K562 treated with DMSO at 1 percent for 48 hours (cell line): ENCODE results near the gene NEK9. TPM values are rescaled to one million over a fixed set of nuclear protein-coding genes. Genes with fewer than 3 reads are reported as not detected.

Experiments used
- total RNA-seq: library from RNA; unstranded; fragments of 300-600 nt; gene quantifications from 2 replicates; pipeline ENCODE4 v1.2.3, GENCODE V29; 2022; ENCODE audit warnings: low replicate concordance; ENCODE audit errors: extremely low read depth

NEK9 gene
- not detected in 2 replicates for total RNA-seq

GRCh38 chr14:75126679-75127473 lies at the start of gene NEK9:
Gene NEK9, minus strand, starts transcription at chr14:75127048. Its CDS starts 127 bp downstream, at chr14:75126921.

DNA sequence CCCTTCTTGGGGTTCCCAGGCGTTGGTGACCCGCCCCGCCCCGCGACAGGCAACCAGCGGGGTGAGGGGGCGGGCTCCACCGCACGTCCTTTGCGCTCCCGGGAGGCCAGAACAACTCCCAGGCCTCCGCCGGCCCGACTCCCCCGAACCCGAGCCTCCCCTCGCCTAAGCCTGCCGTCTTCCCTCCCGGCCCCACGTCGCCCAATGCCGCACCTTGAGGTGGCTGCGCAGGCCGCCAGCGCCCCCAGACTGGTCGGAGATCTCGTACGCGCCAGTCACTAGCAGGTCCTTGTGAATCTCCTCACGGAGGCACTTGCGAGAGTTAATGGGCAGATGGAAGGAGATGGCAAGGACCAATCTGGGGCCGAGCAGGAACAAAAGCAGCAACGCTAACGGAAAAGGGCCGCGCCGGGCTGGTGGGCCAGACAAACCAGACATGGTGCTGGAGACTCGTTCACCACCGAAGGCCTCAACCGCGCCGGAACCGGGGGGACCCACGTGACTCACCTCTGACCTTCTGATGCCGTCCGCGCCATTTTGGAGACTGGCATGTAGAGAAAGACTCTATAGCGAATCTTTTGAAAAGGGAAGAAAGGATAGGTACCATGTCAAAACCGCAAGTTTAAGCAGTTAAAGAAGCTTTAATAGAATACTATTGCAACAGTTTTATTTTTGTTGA lies 49.4 kb upstream of the NEK9 start, which contains the start of gene TMED10:
TMED10 (minus strand) TSS at position 471 of the 679 bp plus-strand sequence; CDS start at position 438, 33 bp downstream.

DNA sequence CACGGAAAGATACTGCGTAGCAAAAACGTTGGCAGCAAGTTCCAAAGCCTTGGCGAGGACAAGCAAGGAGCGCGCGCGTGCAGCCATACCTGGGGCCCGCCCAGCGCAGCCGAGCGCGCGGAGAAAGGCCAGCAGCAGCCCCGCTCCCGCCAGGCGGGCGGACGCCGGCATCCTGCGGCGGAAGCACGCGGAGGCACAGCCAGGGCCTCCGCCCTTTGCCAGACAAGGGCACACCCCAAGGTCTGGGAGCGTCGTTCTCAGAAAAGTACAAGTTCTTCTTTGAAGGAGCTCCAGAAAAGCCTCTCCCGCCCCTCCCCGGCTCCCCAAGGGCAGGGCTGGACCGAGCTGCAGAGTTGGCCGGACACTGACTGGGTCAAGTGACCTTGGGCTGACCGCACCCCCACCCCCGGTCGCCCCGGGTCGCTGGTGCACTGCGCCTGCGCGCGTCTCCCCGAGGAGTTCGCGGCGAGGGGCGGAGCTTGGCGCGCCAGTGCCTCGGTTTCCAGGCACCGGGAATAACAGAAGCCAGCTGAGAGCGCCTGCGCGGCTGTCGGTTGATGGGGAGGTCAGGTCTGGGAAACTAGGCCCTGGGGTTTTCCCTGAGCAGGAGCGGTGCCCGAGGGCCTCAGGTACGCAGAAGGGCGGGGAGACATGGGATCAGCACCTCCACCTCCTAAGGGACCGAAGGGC lies 57.6 kb downstream of the NEK9 start, which contains the start of gene ZC2HC1C:
ZC2HC1C (plus strand) TSS at position 521 of the 690 bp plus-strand sequence. CDS start 933 bp downstream, outside the sequence.

DNA sequence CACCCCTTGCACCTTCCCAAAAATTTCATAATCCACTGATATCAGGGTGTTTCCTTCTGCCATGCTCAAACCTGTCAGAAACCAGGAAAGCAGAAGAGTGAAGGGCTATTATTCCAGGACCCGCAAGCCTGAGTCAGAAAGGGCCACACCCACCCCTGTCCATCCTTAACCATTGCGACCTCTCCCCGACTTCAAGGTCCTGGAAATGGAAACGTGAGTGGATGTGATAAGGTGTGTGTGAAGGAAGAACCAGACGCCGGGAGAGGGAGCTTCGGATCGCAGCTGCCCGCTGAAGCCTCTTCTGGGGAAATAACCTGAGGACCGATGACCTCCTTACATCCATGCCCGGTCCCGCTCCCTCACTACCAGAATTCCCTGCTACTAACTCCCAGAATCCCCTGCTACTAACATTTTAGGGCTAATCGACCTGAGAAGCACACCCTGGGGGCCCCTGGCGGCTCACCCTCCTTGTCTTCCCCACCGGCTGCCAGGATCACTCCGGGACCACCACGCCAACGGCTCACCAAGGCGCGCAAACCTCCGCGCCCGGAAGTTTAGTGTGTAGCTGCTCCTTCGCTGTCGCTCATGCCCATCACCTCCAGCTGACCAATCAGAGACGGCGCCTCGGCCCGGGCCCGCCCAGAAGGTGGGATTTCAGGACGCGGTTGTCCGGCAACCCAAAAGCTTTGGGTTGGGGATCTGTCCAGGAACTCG lies 63.2 kb downstream of the NEK9 start, which contains the start of gene ACYP1:
ACYP1 (minus strand) TSS at position 534 of the 714 bp plus-strand sequence; CDS start at position 63, 471 bp downstream.

GRCh38 chr14:75050852-75051555 lies 75.8 kb downstream of the NEK9 start, which contains the start of gene MLH3:
Gene MLH3, minus strand, starts transcription at chr14:75051467. Its CDS starts 1,812 bp downstream, at chr14:75049655.

Other genes with a start within 250 kb of the NEK9 start
- gene DLST, start 245.1 kb downstream of the NEK9 start, total RNA-seq, result not detected in 2 replicates
- gene RPS6KL1, start 203.8 kb downstream of the NEK9 start, total RNA-seq, result not detected in 2 replicates
- gene PGF, start 171.5 kb downstream of the NEK9 start, total RNA-seq, result not detected in 2 replicates
- gene EIF2B2, start 124.1 kb downstream of the NEK9 start, total RNA-seq, result not detected in 2 replicates
- not detected in 2 replicates for gene MLH3, start 75.6 kb downstream of the NEK9 start, total RNA-seq
- gene ACYP1, start 63.0 kb downstream of the NEK9 start, total RNA-seq, result not detected in 2 replicates
- not detected in 2 replicates for gene ZC2HC1C, start 57.4 kb downstream of the NEK9 start, total RNA-seq
- gene TMED10, start 49.6 kb upstream of the NEK9 start, total RNA-seq, result not detected in 2 replicates
- not detected in 2 replicates for gene FOS, start 151.8 kb upstream of the NEK9 start, total RNA-seq